Measurements from ENCODE around the gene FLT1. TPM values are rescaled to one million over a fixed set of nuclear protein-coding genes. Genes with fewer than 3 reads are reported as not detected.
A peak's percentile ranks its signal among the peaks of the same experiment; 100 is the strongest.

FLT1 gene
- total and polyA plus RNA-seq, 7 experiments from 2014 or later, result 1.7 to 2.7 (median 2.2) TPM

- no peaks in the 10 kb centered on the region for H3K36me3 ChIP-seq (ENCODE audit: control insufficient read depth in 2 of 3, insufficient read depth in 3 of 3, low read length in 3 of 3)
- H3K27me3 ChIP-seq (ENCODE audit: control insufficient read depth in 2 of 2, insufficient read depth in 2 of 2, low read length in 2 of 2), result no peaks in the 10 kb centered on the region
- intact Hi-C loops (cut with micrococcal nuclease), result no loop called here
- ChIA-PET CTCF (no interaction called here), POLR2A (no interaction called here)
- H3K36me3 Mint-ChIP-seq, result peaks cover 0 to 4% (median 0%) of the 10 kb centered on the region in 5 donors
- H3K4me3 Mint-ChIP-seq, result no peak overlapping the region
- no peak overlapping the region for H3K4me3 ChIP-seq (ENCODE audit: low read length)
- peaks cover 0 to 8% (median 0%) of the 10 kb centered on the region in 7 donors for H3K4me1 Mint-ChIP-seq
- DNase-seq, result no peak
- peaks cover 0 to 13% (median 5%) of the 10 kb centered on the region in 5 donors for H3K27me3 Mint-ChIP-seq
- no peaks in the 10 kb centered on the region for H3K4me1 ChIP-seq (ENCODE audit: control insufficient read depth in 2 of 2, insufficient read depth in 2 of 2, low read length in 2 of 2)
- no peak overlapping the region for H3K27ac Mint-ChIP-seq
- no peak for ATAC-seq
- H3K9me3 Mint-ChIP-seq, result peaks cover 0 to 5% (median 0%) of the 10 kb centered on the region in 11 donors
- H3K27ac ChIP-seq (ENCODE audit: low read depth, low read length), result no peak overlapping the region
- no peaks in the 10 kb centered on the region for H3K9me3 ChIP-seq (ENCODE audit: control insufficient read depth in 2 of 3, low read length in 3 of 3)
Measured at GRCh38 chr13:28476919-28477708, 17.8 kb downstream of the FLT1 start.

- ATAC-seq (peak; percentile 57), DNase-seq (no peak)
- ChIA-PET POLR2A (no interaction called here), CTCF (no interaction called here)
- Histone ChIP-seq H3K9me3 (ENCODE audit: control insufficient read depth in 2 of 3, low read length in 3 of 3) (no peaks in the 10 kb centered on the region), H3K4me1 (ENCODE audit: control insufficient read depth in 2 of 2, insufficient read depth in 2 of 2, low read length in 2 of 2) (no peaks in the 10 kb centered on the region), H3K27me3 (ENCODE audit: control insufficient read depth in 2 of 2, insufficient read depth in 2 of 2, low read length in 2 of 2) (no peaks in the 10 kb centered on the region), H3K27ac (ENCODE audit: low read depth, low read length) (no peak overlapping the region), H3K36me3 (ENCODE audit: control insufficient read depth in 2 of 3, insufficient read depth in 3 of 3, low read length in 3 of 3) (no peaks in the 10 kb centered on the region), H3K4me3 (ENCODE audit: low read length) (no peak overlapping the region)
- peaks cover 0 to 5% (median 0%) of the 10 kb centered on the region in 11 donors for H3K9me3 Mint-ChIP-seq
- intact Hi-C loops (cut with micrococcal nuclease), result no loop called here
- peaks cover 0 to 8% (median 0%) of the 10 kb centered on the region in 7 donors for H3K4me1 Mint-ChIP-seq
- peaks cover 0 to 4% (median 0%) of the 10 kb centered on the region in 5 donors for H3K36me3 Mint-ChIP-seq
- peaks cover 0 to 12% (median 5%) of the 10 kb centered on the region in 5 donors for H3K27me3 Mint-ChIP-seq
- no peak overlapping the region for H3K27ac Mint-ChIP-seq
- no peak overlapping the region for H3K4me3 Mint-ChIP-seq
Measured at GRCh38 chr13:28475916-28476725, 18.8 kb downstream of the FLT1 start.

- Histone ChIP-seq H3K4me1 (ENCODE audit: control insufficient read depth in 2 of 2, insufficient read depth in 2 of 2, low read length in 2 of 2) (no peaks in the 10 kb centered on the region), H3K27ac (ENCODE audit: low read depth, low read length) (no peak overlapping the region), H3K9me3 (ENCODE audit: control insufficient read depth in 2 of 3, low read length in 3 of 3) (no peaks in the 10 kb centered on the region), H3K36me3 (ENCODE audit: control insufficient read depth in 2 of 3, insufficient read depth in 3 of 3, low read length in 3 of 3) (no peaks in the 10 kb centered on the region), H3K4me3 (ENCODE audit: low read length) (no peak overlapping the region), H3K27me3 (ENCODE audit: control insufficient read depth in 2 of 2, insufficient read depth in 2 of 2, low read length in 2 of 2) (no peaks in the 10 kb centered on the region)
- Mint-ChIP-seq H3K27me3 (peaks cover 0 to 11% (median 5%) of the 10 kb centered on the region in 5 donors), H3K36me3 (peaks cover 0 to 4% (median 0%) of the 10 kb centered on the region in 5 donors), H3K4me1 (peaks cover 0 to 3% (median 0%) of the 10 kb centered on the region in 7 donors), H3K9me3 (peaks cover 0 to 5% (median 0%) of the 10 kb centered on the region in 11 donors), H3K4me3 (no peak overlapping the region), H3K27ac (no peak overlapping the region)
- ChIA-PET CTCF (interaction anchor here (0.6 kb wide), 1 partner anchor 149 kb away, joined by 3 read pairs; no protein-coding TSS in a partner anchor), POLR2A (no interaction called here)
- ATAC-seq (no peak), DNase-seq (no peak)
- intact Hi-C loops (cut with micrococcal nuclease), result no loop called here
Measured at GRCh38 chr13:28474491-28475134, 20.3 kb downstream of the FLT1 start.

GRCh38 chr13:28473044-28473443, 21.9 kb downstream of the FLT1 start:
- peaks cover 0 to 17% (median 5%) of the 10 kb centered on the region in 5 donors for H3K27me3 Mint-ChIP-seq
- H3K4me1 Mint-ChIP-seq, result peaks cover 0 to 3% (median 0%) of the 10 kb centered on the region in 7 donors
- POLR2A ChIA-PET, result no interaction called here
- H3K27ac Mint-ChIP-seq, result no peak overlapping the region
- H3K4me3 ChIP-seq (ENCODE audit: low read length), result no peak overlapping the region
- peaks cover 0 to 4% (median 0%) of the 10 kb centered on the region in 5 donors for H3K36me3 Mint-ChIP-seq
- no peak overlapping the region for H3K4me3 Mint-ChIP-seq
- H3K4me1 ChIP-seq (ENCODE audit: control insufficient read depth in 2 of 2, insufficient read depth in 2 of 2, low read length in 2 of 2), result no peaks in the 10 kb centered on the region
- intact Hi-C loops (cut with micrococcal nuclease), result no loop called here
- peaks cover 0 to 5% (median 0%) of the 10 kb centered on the region in 11 donors for H3K9me3 Mint-ChIP-seq
- DNase-seq (no peak), ATAC-seq (no peak)
- CTCF ChIA-PET, result no interaction called here
- H3K9me3 ChIP-seq (ENCODE audit: control insufficient read depth in 2 of 3, low read length in 3 of 3), result no peaks in the 10 kb centered on the region
- no peak overlapping the region for H3K27ac ChIP-seq (ENCODE audit: low read depth, low read length)
- H3K36me3 ChIP-seq (ENCODE audit: control insufficient read depth in 2 of 3, insufficient read depth in 3 of 3, low read length in 3 of 3), result no peaks in the 10 kb centered on the region
- H3K27me3 ChIP-seq (ENCODE audit: control insufficient read depth in 2 of 2, insufficient read depth in 2 of 2, low read length in 2 of 2), result no peaks in the 10 kb centered on the region

GRCh38 chr13:28471421-28471820, 23.5 kb downstream of the FLT1 start:
- ChIA-PET CTCF (no interaction called here), POLR2A (no interaction called here)
- Histone ChIP-seq H3K9me3 (ENCODE audit: control insufficient read depth in 2 of 3, low read length in 3 of 3) (no peaks in the 10 kb centered on the region), H3K4me1 (ENCODE audit: control insufficient read depth in 2 of 2, insufficient read depth in 2 of 2, low read length in 2 of 2) (no peaks in the 10 kb centered on the region), H3K27me3 (ENCODE audit: control insufficient read depth in 2 of 2, insufficient read depth in 2 of 2, low read length in 2 of 2) (no peaks in the 10 kb centered on the region), H3K36me3 (ENCODE audit: control insufficient read depth in 2 of 3, insufficient read depth in 3 of 3, low read length in 3 of 3) (no peaks in the 10 kb centered on the region), H3K27ac (ENCODE audit: low read depth, low read length) (no peak overlapping the region), H3K4me3 (ENCODE audit: low read length) (no peak overlapping the region)
- H3K27me3 Mint-ChIP-seq, result peaks cover 0 to 12% (median 5%) of the 10 kb centered on the region in 5 donors
- H3K9me3 Mint-ChIP-seq, result peaks cover 0 to 5% (median 0%) of the 10 kb centered on the region in 11 donors
- ATAC-seq, result peak; percentile 71
- intact Hi-C loops (cut with micrococcal nuclease), result no loop called here
- H3K4me3 Mint-ChIP-seq, result no peak overlapping the region
- H3K4me1 Mint-ChIP-seq, result peaks cover 0 to 4% (median 0%) of the 10 kb centered on the region in 7 donors
- no peak for DNase-seq
- peaks cover 0 to 4% (median 2%) of the 10 kb centered on the region in 5 donors for H3K36me3 Mint-ChIP-seq
- H3K27ac Mint-ChIP-seq, result no peak overlapping the region

- peaks cover 0 to 12% (median 5%) of the 10 kb centered on the region in 5 donors for H3K27me3 Mint-ChIP-seq
- POLR2A ChIA-PET, result no interaction called here
- no peaks in the 10 kb centered on the region for H3K27me3 ChIP-seq (ENCODE audit: control insufficient read depth in 2 of 2, insufficient read depth in 2 of 2, low read length in 2 of 2)
Measured at GRCh38 chr13:28470296-28470695, 24.6 kb downstream of the FLT1 start.

More at GRCh38 chr13:28470296-28470695, 24.6 kb downstream of the FLT1 start:
- no peak overlapping the region for H3K27ac Mint-ChIP-seq
- no peak for ATAC-seq
- intact Hi-C loops (cut with micrococcal nuclease), result no loop called here
- no peaks in the 10 kb centered on the region for H3K36me3 ChIP-seq (ENCODE audit: control insufficient read depth in 2 of 3, insufficient read depth in 3 of 3, low read length in 3 of 3)
- no peak overlapping the region for H3K4me3 Mint-ChIP-seq
- peaks cover 0 to 5% (median 0%) of the 10 kb centered on the region in 11 donors for H3K9me3 Mint-ChIP-seq
- H3K4me1 ChIP-seq (ENCODE audit: control insufficient read depth in 2 of 2, insufficient read depth in 2 of 2, low read length in 2 of 2), result no peaks in the 10 kb centered on the region
- peaks cover 0 to 9% (median 2%) of the 10 kb centered on the region in 5 donors for H3K36me3 Mint-ChIP-seq
- no peak overlapping the region for H3K4me3 ChIP-seq (ENCODE audit: low read length)
- CTCF ChIA-PET, result no interaction called here
- no peaks in the 10 kb centered on the region for H3K9me3 ChIP-seq (ENCODE audit: control insufficient read depth in 2 of 3, low read length in 3 of 3)
- no peak for DNase-seq
- no peak overlapping the region for H3K27ac ChIP-seq (ENCODE audit: low read depth, low read length)
- peaks cover 0 to 4% (median 0%) of the 10 kb centered on the region in 7 donors for H3K4me1 Mint-ChIP-seq

Data from naive thymus-derived CD4-positive, alpha-beta T cell (primary cell).